ENCODE results near the gene VWA3B.
"Not testable (repeated sequence)": the region's sequence is repeated elsewhere in the genome, so short reads cannot be mapped to it uniquely, and the experiment has no call there.

The VWA3B gene

GRCh38 chr2:98253461-98254070, 166.6 kb downstream of the VWA3B start:
- DNase-seq = no peak

GRCh38 chr2:98254504-98255059, 167.6 kb downstream of the VWA3B start:
- DNase-seq = no peak

GRCh38 chr2:98258906-98259305, 171.9 kb downstream of the VWA3B start:
- no peak for DNase-seq

GRCh38 chr2:98263362-98263761, 176.4 kb downstream of the VWA3B start:
- DNase-seq = no peak

GRCh38 chr2:98268225-98268624, 181.3 kb downstream of the VWA3B start:
- not testable (repeated sequence) for DNase-seq

- no peak for DNase-seq
These were observed 182.3 kb downstream of the VWA3B start for GRCh38 chr2:98269274-98269673.

- no peak for DNase-seq
These were observed 182.9 kb downstream of the VWA3B start for GRCh38 chr2:98269830-98270229.

- no peak for DNase-seq
These were observed 190.3 kb downstream of the VWA3B start for GRCh38 chr2:98277162-98277859.

GRCh38 chr2:98278074-98278473, 191.1 kb downstream of the VWA3B start:
- no peak for DNase-seq

GRCh38 chr2:98280376-98281102, 193.6 kb downstream of the VWA3B start:
- DNase-seq = no peak

GRCh38 chr2:98281607-98282006, 194.6 kb downstream of the VWA3B start:
- no peak for DNase-seq

GRCh38 chr2:98282109-98282508, 195.1 kb downstream of the VWA3B start:
- DNase-seq = no peak

- DNase-seq = no peak
These were observed 206.1 kb downstream of the VWA3B start for GRCh38 chr2:98293030-98293429.

GRCh38 chr2:98293931-98294687, 207.1 kb downstream of the VWA3B start:
- no peak for DNase-seq

GRCh38 chr2:98294711-98295110, 207.7 kb downstream of the VWA3B start:
- no peak for DNase-seq

- no peak for DNase-seq
These were observed 208.3 kb downstream of the VWA3B start for GRCh38 chr2:98295275-98295674.

- no peak for DNase-seq
These were observed 208.9 kb downstream of the VWA3B start for GRCh38 chr2:98295721-98296414.

- DNase-seq = no peak
These were observed 209.5 kb downstream of the VWA3B start for GRCh38 chr2:98296440-98296839.

- no peak for DNase-seq
These were observed 211.1 kb downstream of the VWA3B start for GRCh38 chr2:98297817-98298682.

GRCh38 chr2:98298683-98299164, 211.8 kb downstream of the VWA3B start:
- no peak for DNase-seq

GRCh38 chr2:98299211-98299905, 212.4 kb downstream of the VWA3B start:
- no peak for DNase-seq
